ENCODE results near the gene IL4R. TPM values are rescaled to one million over a fixed set of nuclear protein-coding genes. Genes with fewer than 3 reads are reported as not detected.

Gene IL4R
- total and polyA plus RNA-seq, 2 of the 13 experiments (the other 11 are each of a cell fraction or from before 2014, with no cell fraction given), result 15.9 to 49.6 TPM

DNA sequence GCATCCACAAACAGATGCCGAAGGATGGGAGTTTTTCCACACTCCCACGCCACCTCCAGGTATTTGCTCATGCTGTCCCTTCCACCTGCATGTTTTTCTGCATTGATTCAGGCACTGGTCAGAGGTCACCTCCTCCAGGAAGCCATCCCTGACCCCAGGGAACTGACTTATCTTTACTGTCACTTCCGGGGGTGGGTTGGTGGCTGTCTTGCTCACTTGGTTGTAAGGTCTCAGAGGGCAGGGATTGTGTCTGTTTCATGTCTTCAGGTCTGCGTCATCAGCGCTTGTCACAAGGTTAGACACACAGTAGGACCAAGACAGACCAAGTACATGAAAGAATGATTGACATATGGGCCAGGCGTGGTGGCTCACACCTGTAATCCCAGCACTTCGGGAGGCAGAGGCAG, 1.9 kb upstream of the IL4R start (continued):
- no peak for TF ChIP-seq ZNF280B (CRISPR knock-in tag; IDR thresholded peaks at IDR 0.05; ENCODE audit: borderline replicate concordance)
- TF ChIP-seq ZMYM2 (CRISPR knock-in tag; IDR thresholded peaks at IDR 0.05), result 0 out of 2 replicates have a peak, but pooled peaks have one; percentile 50
- no peak for TF ChIP-seq TRIM24 (CRISPR knock-in tag; IDR thresholded peaks at IDR 0.05)
- TF ChIP-seq NR2F2 (IDR thresholded peaks at IDR 0.05; ENCODE audit: borderline replicate concordance, low read depth), result 0 out of 2 replicates have a peak, but pooled peaks have one; percentile 32
- TF ChIP-seq U2AF2 (IDR thresholded peaks at IDR 0.05; ENCODE audit: low read depth, low read length), result no peak
- TF ChIP-seq NR2F6 (IDR thresholded peaks at IDR 0.05), result peak; percentile 82
- TF ChIP-seq NR2F6 (CRISPR knock-in tag; IDR thresholded peaks at IDR 0.05), result peak; percentile 77
- TF ChIP-seq DMAP1 (CRISPR knock-in tag; IDR thresholded peaks at IDR 0.05), result no peak
- peak; percentile 32; the same call in 1 of the 2 replicates for TF ChIP-seq PAXIP1 (CRISPR knock-in tag; conservative IDR thresholded peaks at IDR 0.05)
- no peak for TF ChIP-seq RERE (CRISPR knock-in tag; IDR thresholded peaks at IDR 0.05; ENCODE audit: low read depth)
- TF ChIP-seq HHEX (CRISPR knock-in tag; IDR thresholded peaks at IDR 0.05), result no peak
- TF ChIP-seq HCFC1 (IDR thresholded peaks at IDR 0.05; ENCODE audit: low read depth, low read length), result no peak
- peak; percentile 42; the same call in 1 of the 2 replicates for TF ChIP-seq ZBTB7A (CRISPR knock-in tag; IDR thresholded peaks at IDR 0.05)
- TF ChIP-seq ZNF660 (CRISPR knock-in tag; IDR thresholded peaks at IDR 0.05; ENCODE audit: borderline replicate concordance, low read depth), result no peak
- TF ChIP-seq RXRA (CRISPR knock-in tag; IDR thresholded peaks at IDR 0.05), result peak; percentile 21; the same call in 1 of the 2 replicates
- no peak for TF ChIP-seq PCBP1 (IDR thresholded peaks at IDR 0.05; ENCODE audit: borderline replicate concordance, low read depth, low read length)
- TF ChIP-seq, protein P1, sequence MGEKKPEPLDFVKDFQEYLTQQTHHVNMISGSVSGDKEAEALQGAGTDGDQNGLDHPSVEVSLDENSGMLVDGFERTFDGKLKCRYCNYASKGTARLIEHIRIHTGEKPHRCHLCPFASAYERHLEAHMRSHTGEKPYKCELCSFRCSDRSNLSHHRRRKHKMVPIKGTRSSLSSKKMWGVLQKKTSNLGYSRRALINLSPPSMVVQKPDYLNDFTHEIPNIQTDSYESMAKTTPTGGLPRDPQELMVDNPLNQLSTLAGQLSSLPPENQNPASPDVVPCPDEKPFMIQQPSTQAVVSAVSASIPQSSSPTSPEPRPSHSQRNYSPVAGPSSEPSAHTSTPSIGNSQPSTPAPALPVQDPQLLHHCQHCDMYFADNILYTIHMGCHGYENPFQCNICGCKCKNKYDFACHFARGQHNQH (CRISPR knock-in tag; IDR thresholded peaks at IDR 0.05), result peak; percentile 39; the same call in 1 of the 2 replicates
- TF ChIP-seq, protein P2, sequence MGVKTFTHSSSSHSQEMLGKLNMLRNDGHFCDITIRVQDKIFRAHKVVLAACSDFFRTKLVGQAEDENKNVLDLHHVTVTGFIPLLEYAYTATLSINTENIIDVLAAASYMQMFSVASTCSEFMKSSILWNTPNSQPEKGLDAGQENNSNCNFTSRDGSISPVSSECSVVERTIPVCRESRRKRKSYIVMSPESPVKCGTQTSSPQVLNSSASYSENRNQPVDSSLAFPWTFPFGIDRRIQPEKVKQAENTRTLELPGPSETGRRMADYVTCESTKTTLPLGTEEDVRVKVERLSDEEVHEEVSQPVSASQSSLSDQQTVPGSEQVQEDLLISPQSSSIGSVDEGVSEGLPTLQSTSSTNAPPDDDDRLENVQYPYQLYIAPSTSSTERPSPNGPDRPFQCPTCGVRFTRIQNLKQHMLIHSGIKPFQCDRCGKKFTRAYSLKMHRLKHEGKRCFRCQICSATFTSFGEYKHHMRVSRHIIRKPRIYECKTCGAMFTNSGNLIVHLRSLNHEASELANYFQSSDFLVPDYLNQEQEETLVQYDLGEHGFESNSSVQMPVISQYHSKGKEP (CRISPR knock-in tag; IDR thresholded peaks at IDR 0.05), result no peak

Data from HepG2 (cell line).